ENCODE measurements around the gene ZNF470. TPM values are rescaled to one million over a fixed set of nuclear protein-coding genes. Genes with fewer than 3 reads are reported as not detected.

ZNF470 gene
- total RNA-seq, 1 donor from 2014 or later = 6.5 TPM

DNA sequence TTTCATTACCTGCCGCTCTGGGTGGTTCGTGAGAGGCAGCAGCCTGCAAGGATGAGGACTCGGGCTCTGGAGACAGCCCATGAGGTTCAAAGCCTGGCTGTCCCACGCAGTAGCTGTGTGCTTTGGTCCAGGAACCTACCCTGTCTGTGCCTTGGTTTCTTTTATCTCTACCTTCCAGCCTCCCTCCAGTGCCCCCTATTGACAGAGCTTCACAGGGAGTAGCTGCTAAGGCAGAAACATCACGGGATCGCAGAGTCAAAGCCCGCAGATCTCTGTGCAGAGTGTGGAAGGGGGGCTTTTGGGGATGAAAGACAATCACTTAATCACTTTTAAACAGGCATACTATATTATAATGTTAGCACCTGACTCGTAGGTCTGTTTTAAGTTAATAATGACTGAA lies 44.0 kb downstream of the ZNF470 start:
- no peak for DNase-seq (ENCODE audit: extremely low spot score, unreplicated experiment)
- peaks cover 45% of the 10 kb centered on the region for H3K9me3 Mint-ChIP-seq
- no peak overlapping the region for H3K4me3 Mint-ChIP-seq
- H3K4me1 Mint-ChIP-seq (ENCODE audit: unreplicated experiment) = no peaks in the 10 kb centered on the region
- TF ChIP-seq, protein P1, sequence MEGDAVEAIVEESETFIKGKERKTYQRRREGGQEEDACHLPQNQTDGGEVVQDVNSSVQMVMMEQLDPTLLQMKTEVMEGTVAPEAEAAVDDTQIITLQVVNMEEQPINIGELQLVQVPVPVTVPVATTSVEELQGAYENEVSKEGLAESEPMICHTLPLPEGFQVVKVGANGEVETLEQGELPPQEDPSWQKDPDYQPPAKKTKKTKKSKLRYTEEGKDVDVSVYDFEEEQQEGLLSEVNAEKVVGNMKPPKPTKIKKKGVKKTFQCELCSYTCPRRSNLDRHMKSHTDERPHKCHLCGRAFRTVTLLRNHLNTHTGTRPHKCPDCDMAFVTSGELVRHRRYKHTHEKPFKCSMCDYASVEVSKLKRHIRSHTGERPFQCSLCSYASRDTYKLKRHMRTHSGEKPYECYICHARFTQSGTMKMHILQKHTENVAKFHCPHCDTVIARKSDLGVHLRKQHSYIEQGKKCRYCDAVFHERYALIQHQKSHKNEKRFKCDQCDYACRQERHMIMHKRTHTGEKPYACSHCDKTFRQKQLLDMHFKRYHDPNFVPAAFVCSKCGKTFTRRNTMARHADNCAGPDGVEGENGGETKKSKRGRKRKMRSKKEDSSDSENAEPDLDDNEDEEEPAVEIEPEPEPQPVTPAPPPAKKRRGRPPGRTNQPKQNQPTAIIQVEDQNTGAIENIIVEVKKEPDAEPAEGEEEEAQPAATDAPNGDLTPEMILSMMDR (conservative IDR thresholded peaks at IDR 0.05) = no peak
- no peak overlapping the region for H3K27ac Mint-ChIP-seq
- H3K36me3 Mint-ChIP-seq = peaks cover 83% of the 10 kb centered on the region
- H3K27me3 Mint-ChIP-seq = no peaks in the 10 kb centered on the region

DNA sequence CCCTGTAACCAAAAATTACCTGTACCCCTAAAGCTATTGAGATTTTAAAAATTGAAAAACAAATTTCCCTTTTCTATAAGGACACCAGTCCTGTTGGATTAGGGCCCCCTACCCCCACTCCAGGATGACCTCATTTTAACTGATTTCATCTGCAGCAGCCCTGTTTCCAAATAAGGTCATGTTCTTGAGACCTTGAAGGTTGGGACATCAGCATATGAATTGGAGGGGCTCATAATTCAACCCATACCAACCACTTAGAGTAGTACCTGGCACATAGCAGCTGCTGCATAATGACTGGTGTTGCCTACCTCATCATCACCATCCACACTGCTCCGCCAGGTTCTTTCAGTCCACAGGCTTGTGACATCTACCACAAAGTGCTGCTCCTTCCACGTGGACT lies 45.5 kb downstream of the ZNF470 start:
- TF ChIP-seq, protein P1 (conservative IDR thresholded peaks at IDR 0.05) = no peak
- Mint-ChIP-seq H3K27me3 (no peaks in the 10 kb centered on the region), H3K4me1 (ENCODE audit: unreplicated experiment) (no peaks in the 10 kb centered on the region), H3K36me3 (peaks cover 89% of the 10 kb centered on the region), H3K9me3 (peaks cover 57% of the 10 kb centered on the region), H3K27ac (no peak overlapping the region), H3K4me3 (no peak overlapping the region)
- DNase-seq (ENCODE audit: extremely low spot score, unreplicated experiment) = no peak

DNA sequence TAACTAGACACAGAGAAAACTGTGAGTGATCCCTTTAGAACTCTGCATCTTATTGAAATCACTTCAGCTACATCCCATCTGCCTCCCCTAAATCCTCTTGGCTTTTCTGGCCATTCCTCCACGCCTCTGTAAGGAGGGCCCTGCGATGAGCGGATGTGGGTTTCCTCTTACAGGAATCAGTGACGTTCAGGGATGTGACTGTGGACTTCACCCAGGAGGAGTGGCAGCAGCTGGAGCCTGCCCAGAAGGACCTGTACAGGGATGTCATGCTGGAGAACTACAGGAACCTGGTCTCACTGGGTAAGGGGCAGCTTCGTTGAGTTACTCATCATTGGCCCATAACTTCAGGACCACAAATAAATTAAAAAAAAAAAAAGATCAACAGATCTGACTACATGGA lies 46.4 kb downstream of the ZNF470 start:
- H3K27ac Mint-ChIP-seq = no peak overlapping the region
- peaks cover 87% of the 10 kb centered on the region for H3K36me3 Mint-ChIP-seq
- H3K27me3 Mint-ChIP-seq = no peaks in the 10 kb centered on the region
- peaks cover 53% of the 10 kb centered on the region for H3K9me3 Mint-ChIP-seq
- no peak for DNase-seq (ENCODE audit: extremely low spot score, unreplicated experiment)
- no peak overlapping the region for H3K4me3 Mint-ChIP-seq
- TF ChIP-seq, protein P1 (conservative IDR thresholded peaks at IDR 0.05) = no peak
- H3K4me1 Mint-ChIP-seq (ENCODE audit: unreplicated experiment) = no peaks in the 10 kb centered on the region

DNA sequence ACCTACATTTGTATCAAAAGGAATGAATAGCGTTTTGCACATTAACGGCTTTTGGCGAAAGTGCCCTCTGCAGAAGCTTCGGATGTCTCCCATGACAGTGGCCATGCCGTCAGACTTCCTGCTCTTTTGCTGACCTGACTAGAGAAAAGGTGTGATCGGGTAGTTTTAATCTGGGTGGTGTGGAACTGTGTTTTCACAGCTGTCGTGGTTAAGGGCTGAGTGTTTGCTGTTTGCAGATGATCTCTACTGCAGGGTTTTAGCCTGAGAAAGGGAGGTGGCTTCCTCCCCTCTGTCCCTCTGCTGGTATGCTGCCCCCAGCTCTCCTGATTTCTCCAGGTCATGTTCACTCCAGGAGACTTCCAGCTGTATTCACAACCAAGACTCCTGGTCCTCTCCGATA lies 50.3 kb downstream of the ZNF470 start:
- H3K4me1 Mint-ChIP-seq (ENCODE audit: unreplicated experiment) = no peaks in the 10 kb centered on the region
- H3K36me3 Mint-ChIP-seq = peaks cover 83% of the 10 kb centered on the region
- H3K4me3 Mint-ChIP-seq = no peak overlapping the region
- DNase-seq (ENCODE audit: extremely low spot score, unreplicated experiment) = no peak
- TF ChIP-seq, protein P1 (conservative IDR thresholded peaks at IDR 0.05) = no peak
- H3K27ac Mint-ChIP-seq = no peak overlapping the region
- H3K9me3 Mint-ChIP-seq = peaks cover 42% of the 10 kb centered on the region
- no peaks in the 10 kb centered on the region for H3K27me3 Mint-ChIP-seq

DNA sequence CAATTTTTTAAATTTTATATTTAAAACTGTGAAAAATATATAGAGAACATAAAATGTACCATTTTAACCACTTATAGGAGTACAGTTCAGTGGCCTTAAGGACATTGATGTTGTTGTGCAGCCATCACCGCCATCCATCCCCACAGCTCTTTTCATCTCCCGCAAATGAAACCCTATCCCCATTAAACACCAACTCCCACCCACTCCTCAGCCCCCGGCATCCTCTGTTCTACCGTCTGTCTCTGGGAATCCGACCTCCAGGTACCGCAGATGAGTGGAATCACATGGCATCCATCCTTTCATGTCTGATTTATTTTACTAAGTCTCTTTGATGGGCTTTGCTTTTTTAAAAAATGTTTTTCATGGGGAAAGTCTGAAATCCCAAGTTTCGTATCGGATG lies 51.9 kb downstream of the ZNF470 start:
- Mint-ChIP-seq H3K4me1 (ENCODE audit: unreplicated experiment) (no peaks in the 10 kb centered on the region), H3K9me3 (peaks cover 38% of the 10 kb centered on the region)
- DNase-seq (ENCODE audit: extremely low spot score, unreplicated experiment) = no peak

More for the DNA sequence above, 51.9 kb downstream of the ZNF470 start:
- TF ChIP-seq, protein P1 (conservative IDR thresholded peaks at IDR 0.05) = no peak
- H3K36me3 Mint-ChIP-seq = peaks cover 82% of the 10 kb centered on the region
- H3K27ac Mint-ChIP-seq = no peak overlapping the region
- H3K27me3 Mint-ChIP-seq = no peaks in the 10 kb centered on the region
- no peak overlapping the region for H3K4me3 Mint-ChIP-seq
